ENCODE data around the gene SGO1.

DNA sequence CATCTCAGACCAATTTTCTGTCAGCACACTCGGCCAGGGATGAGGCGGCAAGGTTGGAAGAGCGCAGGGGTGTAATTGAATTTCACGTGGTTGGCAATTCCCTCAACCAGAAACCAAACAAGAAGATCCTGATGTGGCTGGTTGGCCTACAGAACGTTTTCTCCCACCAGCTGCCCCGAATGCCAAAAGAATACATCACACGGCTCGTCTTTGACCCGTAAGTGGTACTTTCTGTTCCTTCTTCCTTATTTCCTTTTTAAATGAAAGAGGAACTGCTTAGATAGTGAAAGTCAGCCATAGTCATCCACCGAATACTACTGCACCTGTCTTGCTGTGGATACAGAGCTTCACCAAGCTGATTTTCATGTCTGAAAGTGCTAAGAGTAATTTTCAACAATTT, 60.1 kb downstream of the SGO1 start:
- TF ChIP-seq, protein P1, sequence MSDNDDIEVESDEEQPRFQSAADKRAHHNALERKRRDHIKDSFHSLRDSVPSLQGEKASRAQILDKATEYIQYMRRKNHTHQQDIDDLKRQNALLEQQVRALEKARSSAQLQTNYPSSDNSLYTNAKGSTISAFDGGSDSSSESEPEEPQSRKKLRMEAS (IDR thresholded peaks at IDR 0.05), result no peak
- TF ChIP-seq RAD21 (IDR thresholded peaks at IDR 0.05; ENCODE audit: low read depth) (no peak), EZH2 (IDR thresholded peaks at IDR 0.05) (no peak), POLR2A (IDR thresholded peaks at IDR 0.05; ENCODE audit: borderline replicate concordance, extremely low read depth, insufficient read depth, insufficient read length) (no peak), CEBPB (IDR thresholded peaks at IDR 0.05; ENCODE audit: low read depth) (no peak), EZH2phosphoT487 (IDR thresholded peaks at IDR 0.05; ENCODE audit: borderline replicate concordance) (no peak), POLR2AphosphoS5 (IDR thresholded peaks at IDR 0.05; ENCODE audit: low read depth, low read length) (no peak), ZNF274 (IDR thresholded peaks at IDR 0.05; ENCODE audit: low read depth, low read length) (no peak)
- TF ChIP-seq, protein P2, sequence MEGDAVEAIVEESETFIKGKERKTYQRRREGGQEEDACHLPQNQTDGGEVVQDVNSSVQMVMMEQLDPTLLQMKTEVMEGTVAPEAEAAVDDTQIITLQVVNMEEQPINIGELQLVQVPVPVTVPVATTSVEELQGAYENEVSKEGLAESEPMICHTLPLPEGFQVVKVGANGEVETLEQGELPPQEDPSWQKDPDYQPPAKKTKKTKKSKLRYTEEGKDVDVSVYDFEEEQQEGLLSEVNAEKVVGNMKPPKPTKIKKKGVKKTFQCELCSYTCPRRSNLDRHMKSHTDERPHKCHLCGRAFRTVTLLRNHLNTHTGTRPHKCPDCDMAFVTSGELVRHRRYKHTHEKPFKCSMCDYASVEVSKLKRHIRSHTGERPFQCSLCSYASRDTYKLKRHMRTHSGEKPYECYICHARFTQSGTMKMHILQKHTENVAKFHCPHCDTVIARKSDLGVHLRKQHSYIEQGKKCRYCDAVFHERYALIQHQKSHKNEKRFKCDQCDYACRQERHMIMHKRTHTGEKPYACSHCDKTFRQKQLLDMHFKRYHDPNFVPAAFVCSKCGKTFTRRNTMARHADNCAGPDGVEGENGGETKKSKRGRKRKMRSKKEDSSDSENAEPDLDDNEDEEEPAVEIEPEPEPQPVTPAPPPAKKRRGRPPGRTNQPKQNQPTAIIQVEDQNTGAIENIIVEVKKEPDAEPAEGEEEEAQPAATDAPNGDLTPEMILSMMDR (IDR thresholded peaks at IDR 0.05 in 2 of 3, conservative IDR thresholded peaks at IDR 0.05 in 1 of 3; ENCODE audit: borderline replicate concordance in 1 of 3, insufficient read depth in 1 of 3, low read depth in 2 of 3, low read length in 2 of 3), result no peak
- TF ChIP-seq, protein P3, sequence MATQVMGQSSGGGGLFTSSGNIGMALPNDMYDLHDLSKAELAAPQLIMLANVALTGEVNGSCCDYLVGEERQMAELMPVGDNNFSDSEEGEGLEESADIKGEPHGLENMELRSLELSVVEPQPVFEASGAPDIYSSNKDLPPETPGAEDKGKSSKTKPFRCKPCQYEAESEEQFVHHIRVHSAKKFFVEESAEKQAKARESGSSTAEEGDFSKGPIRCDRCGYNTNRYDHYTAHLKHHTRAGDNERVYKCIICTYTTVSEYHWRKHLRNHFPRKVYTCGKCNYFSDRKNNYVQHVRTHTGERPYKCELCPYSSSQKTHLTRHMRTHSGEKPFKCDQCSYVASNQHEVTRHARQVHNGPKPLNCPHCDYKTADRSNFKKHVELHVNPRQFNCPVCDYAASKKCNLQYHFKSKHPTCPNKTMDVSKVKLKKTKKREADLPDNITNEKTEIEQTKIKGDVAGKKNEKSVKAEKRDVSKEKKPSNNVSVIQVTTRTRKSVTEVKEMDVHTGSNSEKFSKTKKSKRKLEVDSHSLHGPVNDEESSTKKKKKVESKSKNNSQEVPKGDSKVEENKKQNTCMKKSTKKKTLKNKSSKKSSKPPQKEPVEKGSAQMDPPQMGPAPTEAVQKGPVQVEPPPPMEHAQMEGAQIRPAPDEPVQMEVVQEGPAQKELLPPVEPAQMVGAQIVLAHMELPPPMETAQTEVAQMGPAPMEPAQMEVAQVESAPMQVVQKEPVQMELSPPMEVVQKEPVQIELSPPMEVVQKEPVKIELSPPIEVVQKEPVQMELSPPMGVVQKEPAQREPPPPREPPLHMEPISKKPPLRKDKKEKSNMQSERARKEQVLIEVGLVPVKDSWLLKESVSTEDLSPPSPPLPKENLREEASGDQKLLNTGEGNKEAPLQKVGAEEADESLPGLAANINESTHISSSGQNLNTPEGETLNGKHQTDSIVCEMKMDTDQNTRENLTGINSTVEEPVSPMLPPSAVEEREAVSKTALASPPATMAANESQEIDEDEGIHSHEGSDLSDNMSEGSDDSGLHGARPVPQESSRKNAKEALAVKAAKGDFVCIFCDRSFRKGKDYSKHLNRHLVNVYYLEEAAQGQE (IDR thresholded peaks at IDR 0.05; ENCODE audit: low read depth), result no peak
- TF ChIP-seq, protein P4, sequence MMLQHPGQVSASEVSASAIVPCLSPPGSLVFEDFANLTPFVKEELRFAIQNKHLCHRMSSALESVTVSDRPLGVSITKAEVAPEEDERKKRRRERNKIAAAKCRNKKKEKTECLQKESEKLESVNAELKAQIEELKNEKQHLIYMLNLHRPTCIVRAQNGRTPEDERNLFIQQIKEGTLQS (IDR thresholded peaks at IDR 0.05), result no peak

All from HCT116 (cell line).